ENCODE measurements around the gene CCDC127.

DNA sequence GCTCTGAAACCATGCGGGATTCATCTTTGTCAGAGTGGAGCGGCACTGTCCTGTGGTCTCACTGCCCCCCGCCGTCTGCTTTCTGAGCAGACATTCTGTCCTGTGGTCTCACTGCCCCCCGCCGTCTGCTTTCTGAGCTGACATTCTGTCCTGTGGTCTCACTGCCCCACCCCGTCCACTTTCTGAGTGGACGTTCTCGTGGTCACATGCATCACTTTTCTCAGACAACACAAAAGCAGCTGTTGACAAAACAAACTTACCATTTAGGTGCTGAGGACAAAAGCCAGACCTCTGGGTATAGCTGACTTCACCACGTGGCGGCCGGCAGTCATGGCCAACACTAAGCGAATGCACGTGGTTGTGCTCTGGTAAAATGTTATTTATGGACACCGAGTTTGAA is 23.9 kb downstream of the CCDC127 start:
- TF ChIP-seq, protein P1, sequence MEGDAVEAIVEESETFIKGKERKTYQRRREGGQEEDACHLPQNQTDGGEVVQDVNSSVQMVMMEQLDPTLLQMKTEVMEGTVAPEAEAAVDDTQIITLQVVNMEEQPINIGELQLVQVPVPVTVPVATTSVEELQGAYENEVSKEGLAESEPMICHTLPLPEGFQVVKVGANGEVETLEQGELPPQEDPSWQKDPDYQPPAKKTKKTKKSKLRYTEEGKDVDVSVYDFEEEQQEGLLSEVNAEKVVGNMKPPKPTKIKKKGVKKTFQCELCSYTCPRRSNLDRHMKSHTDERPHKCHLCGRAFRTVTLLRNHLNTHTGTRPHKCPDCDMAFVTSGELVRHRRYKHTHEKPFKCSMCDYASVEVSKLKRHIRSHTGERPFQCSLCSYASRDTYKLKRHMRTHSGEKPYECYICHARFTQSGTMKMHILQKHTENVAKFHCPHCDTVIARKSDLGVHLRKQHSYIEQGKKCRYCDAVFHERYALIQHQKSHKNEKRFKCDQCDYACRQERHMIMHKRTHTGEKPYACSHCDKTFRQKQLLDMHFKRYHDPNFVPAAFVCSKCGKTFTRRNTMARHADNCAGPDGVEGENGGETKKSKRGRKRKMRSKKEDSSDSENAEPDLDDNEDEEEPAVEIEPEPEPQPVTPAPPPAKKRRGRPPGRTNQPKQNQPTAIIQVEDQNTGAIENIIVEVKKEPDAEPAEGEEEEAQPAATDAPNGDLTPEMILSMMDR (IDR thresholded peaks at IDR 0.05): no peak
- TF ChIP-seq EZH2 (IDR thresholded peaks at IDR 0.05) (no peak), EZH2phosphoT487 (IDR thresholded peaks at IDR 0.05) (no peak)
